ENCODE data around the gene CCDC91. TPM values are rescaled to one million over a fixed set of nuclear protein-coding genes. Genes with fewer than 3 reads are reported as not detected.

CCDC91 gene
- total and polyA plus RNA-seq, 9 of the 15 experiments (the other 6 are each of a cell fraction or from before 2014, with no cell fraction given), result 10.1 to 31.1 (median 26.3) TPM

DNA sequence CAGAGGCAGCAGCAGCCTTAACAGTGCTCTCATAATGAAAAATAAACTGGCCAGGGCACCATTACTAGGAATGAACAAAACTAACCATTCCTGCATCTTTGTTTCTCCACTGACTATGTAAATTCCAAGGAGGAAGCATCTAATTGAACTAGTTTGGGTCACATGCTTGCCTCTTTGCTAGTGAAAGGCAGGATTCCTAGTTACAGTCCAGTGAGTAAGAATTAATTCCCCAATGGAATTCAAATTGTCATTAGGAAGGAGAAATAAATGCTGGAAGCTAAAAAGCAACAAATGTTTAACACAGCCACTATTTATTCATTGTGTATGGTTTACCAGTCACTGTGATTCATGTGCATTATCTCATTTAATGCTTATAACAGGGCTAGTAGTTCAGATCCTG, 316.0 kb downstream of the CCDC91 start:
- in situ Hi-C loops (cut with MboI), result no loop called here
- H3K27me3 ChIP-seq (ENCODE audit: control insufficient read depth in 2 of 2, insufficient read depth in 2 of 2, low read length in 2 of 2), result no peaks in the 10 kb centered on the region
- ChIA-PET POLR2A (no interaction called here), CTCF (ENCODE audit: low intra/inter-chr PET ratio) (no interaction called here)
- BruUV-seq (replicated peaks), result no TSS peak
- no peak overlapping the region for H3K27ac ChIP-seq (ENCODE audit: extremely low read depth, low read depth, low read length)
- intact Hi-C loops (cut with micrococcal nuclease), result no loop called here
- FAIRE-seq (peak; percentile 15), DNase-seq (ENCODE audit: extremely low read depth in 1 of 4, low spot score in 3 of 4) (no peak), ATAC-seq (no peak)
- H3K4me1 ChIP-seq (replicated peaks in 1 of 2; ENCODE audit: control insufficient read depth in 2 of 2, insufficient read depth in 2 of 2, low read length in 2 of 2), result no peaks in the 10 kb centered on the region
- no peak overlapping the region for H3K9ac ChIP-seq (ENCODE audit: insufficient read depth in 1 of 2, low read depth in 2 of 2, low read length in 2 of 2)
- no peaks in the 10 kb centered on the region for H3K9me3 ChIP-seq (replicated peaks; ENCODE audit: control insufficient read depth, insufficient read depth, low read depth, low read length)
- H3K79me2 ChIP-seq (ENCODE audit: control insufficient read depth, insufficient read depth, low read length), result no peaks in the 10 kb centered on the region
- no peak overlapping the region for H3K4me3 ChIP-seq
- no peaks in the 10 kb centered on the region for H4K20me1 ChIP-seq (replicated peaks; ENCODE audit: control insufficient read depth, insufficient read depth, low read length)
- no peaks in the 10 kb centered on the region for H3K36me3 ChIP-seq (ENCODE audit: control insufficient read depth, insufficient read depth, low read length)
- H3K9me1 ChIP-seq (ENCODE audit: control insufficient read depth, insufficient read depth, low read length), result no peaks in the 10 kb centered on the region
- no peak overlapping the region for H3K4me2 ChIP-seq (ENCODE audit: insufficient read depth, low read length)
- no peak overlapping the region for H2AFZ ChIP-seq (ENCODE audit: low read depth, low read length)
- TF ChIP-seq, protein P1, sequence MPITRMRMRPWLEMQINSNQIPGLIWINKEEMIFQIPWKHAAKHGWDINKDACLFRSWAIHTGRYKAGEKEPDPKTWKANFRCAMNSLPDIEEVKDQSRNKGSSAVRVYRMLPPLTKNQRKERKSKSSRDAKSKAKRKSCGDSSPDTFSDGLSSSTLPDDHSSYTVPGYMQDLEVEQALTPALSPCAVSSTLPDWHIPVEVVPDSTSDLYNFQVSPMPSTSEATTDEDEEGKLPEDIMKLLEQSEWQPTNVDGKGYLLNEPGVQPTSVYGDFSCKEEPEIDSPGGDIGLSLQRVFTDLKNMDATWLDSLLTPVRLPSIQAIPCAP (CRISPR knock-in tag; IDR thresholded peaks at IDR 0.05; ENCODE audit: borderline replicate concordance), result no peak
- no peak for TF ChIP-seq MYC (IDR thresholded peaks at IDR 0.05; ENCODE audit: low read depth, low read length)
- no peak for TF ChIP-seq MYC (CRISPR knock-in tag; IDR thresholded peaks at IDR 0.05; ENCODE audit: borderline replicate concordance, low read depth)
- no peak for TF ChIP-seq ZNF780A (CRISPR knock-in tag; IDR thresholded peaks at IDR 0.05)
- TF ChIP-seq POU5F1 (IDR thresholded peaks at IDR 0.05; ENCODE audit: borderline replicate concordance, low read depth, low read length, partially characterized antibody), result no peak
- TF ChIP-seq KLF1 (tag; IDR thresholded peaks at IDR 0.05), result no peak
- TF ChIP-seq, protein P2, sequence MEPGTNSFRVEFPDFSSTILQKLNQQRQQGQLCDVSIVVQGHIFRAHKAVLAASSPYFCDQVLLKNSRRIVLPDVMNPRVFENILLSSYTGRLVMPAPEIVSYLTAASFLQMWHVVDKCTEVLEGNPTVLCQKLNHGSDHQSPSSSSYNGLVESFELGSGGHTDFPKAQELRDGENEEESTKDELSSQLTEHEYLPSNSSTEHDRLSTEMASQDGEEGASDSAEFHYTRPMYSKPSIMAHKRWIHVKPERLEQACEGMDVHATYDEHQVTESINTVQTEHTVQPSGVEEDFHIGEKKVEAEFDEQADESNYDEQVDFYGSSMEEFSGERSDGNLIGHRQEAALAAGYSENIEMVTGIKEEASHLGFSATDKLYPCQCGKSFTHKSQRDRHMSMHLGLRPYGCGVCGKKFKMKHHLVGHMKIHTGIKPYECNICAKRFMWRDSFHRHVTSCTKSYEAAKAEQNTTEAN (CRISPR knock-in tag; IDR thresholded peaks at IDR 0.05), result no peak
- no peak for TF ChIP-seq SOX6 (IDR thresholded peaks at IDR 0.05)
- TF ChIP-seq, protein P3, sequence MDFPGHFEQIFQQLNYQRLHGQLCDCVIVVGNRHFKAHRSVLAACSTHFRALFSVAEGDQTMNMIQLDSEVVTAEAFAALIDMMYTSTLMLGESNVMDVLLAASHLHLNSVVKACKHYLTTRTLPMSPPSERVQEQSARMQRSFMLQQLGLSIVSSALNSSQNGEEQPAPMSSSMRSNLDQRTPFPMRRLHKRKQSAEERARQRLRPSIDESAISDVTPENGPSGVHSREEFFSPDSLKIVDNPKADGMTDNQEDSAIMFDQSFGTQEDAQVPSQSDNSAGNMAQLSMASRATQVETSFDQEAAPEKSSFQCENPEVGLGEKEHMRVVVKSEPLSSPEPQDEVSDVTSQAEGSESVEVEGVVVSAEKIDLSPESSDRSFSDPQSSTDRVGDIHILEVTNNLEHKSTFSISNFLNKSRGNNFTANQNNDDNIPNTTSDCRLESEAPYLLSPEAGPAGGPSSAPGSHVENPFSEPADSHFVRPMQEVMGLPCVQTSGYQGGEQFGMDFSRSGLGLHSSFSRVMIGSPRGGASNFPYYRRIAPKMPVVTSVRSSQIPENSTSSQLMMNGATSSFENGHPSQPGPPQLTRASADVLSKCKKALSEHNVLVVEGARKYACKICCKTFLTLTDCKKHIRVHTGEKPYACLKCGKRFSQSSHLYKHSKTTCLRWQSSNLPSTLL (IDR thresholded peaks at IDR 0.05), result no peak
- TF ChIP-seq, protein P4, sequence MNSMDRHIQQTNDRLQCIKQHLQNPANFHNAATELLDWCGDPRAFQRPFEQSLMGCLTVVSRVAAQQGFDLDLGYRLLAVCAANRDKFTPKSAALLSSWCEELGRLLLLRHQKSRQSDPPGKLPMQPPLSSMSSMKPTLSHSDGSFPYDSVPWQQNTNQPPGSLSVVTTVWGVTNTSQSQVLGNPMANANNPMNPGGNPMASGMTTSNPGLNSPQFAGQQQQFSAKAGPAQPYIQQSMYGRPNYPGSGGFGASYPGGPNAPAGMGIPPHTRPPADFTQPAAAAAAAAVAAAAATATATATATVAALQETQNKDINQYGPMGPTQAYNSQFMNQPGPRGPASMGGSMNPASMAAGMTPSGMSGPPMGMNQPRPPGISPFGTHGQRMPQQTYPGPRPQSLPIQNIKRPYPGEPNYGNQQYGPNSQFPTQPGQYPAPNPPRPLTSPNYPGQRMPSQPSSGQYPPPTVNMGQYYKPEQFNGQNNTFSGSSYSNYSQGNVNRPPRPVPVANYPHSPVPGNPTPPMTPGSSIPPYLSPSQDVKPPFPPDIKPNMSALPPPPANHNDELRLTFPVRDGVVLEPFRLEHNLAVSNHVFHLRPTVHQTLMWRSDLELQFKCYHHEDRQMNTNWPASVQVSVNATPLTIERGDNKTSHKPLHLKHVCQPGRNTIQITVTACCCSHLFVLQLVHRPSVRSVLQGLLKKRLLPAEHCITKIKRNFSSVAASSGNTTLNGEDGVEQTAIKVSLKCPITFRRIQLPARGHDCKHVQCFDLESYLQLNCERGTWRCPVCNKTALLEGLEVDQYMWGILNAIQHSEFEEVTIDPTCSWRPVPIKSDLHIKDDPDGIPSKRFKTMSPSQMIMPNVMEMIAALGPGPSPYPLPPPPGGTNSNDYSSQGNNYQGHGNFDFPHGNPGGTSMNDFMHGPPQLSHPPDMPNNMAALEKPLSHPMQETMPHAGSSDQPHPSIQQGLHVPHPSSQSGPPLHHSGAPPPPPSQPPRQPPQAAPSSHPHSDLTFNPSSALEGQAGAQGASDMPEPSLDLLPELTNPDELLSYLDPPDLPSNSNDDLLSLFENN (IDR thresholded peaks at IDR 0.05; ENCODE audit: low read depth in 2 of 2, low read length in 2 of 2), result no peak
- TF ChIP-seq CBX3 (IDR thresholded peaks at IDR 0.05; ENCODE audit: borderline replicate concordance in 1 of 2, low read length in 2 of 2), result no peak
- no peak for TF ChIP-seq XRCC5 (IDR thresholded peaks at IDR 0.05; ENCODE audit: low read depth, low read length)
- no peak for TF ChIP-seq EP400 (IDR thresholded peaks at IDR 0.05)
- TF ChIP-seq POLR2AphosphoS2 (IDR thresholded peaks at IDR 0.05; ENCODE audit: low read length), result no peak
- no peak for TF ChIP-seq COPS2 (conservative IDR thresholded peaks at IDR 0.05)
- TF ChIP-seq HOXB6 (CRISPR knock-in tag; IDR thresholded peaks at IDR 0.05; ENCODE audit: borderline replicate concordance), result no peak
- no peak for TF ChIP-seq ARHGAP35 (IDR thresholded peaks at IDR 0.05; ENCODE audit: partially characterized antibody)
